GM18907 (cell line): ENCODE measurements around the gene TSPOAP1.

Source experiments
- ATAC-seq: cut with Tn5 transposase; IDR thresholded peaks from one replicate; pipeline ENCODE4 v1.9.1; 2021; ENCODE audit warnings: mild to moderate bottlenecking, moderate library complexity; ENCODE audit not compliant: unreplicated experiment

TSPOAP1 gene

GRCh38 chr17:58328195-58329034, at the start of gene TSPOAP1:
Gene TSPOAP1 (minus strand): TSS chr17:58328795. CDS start chr17:58327920, 875 bp downstream.
- ATAC-seq: peak; percentile 21

GRCh38 chr17:58377661-58378060, 49.1 kb upstream of the TSPOAP1 start:
- no peak for ATAC-seq

DNA sequence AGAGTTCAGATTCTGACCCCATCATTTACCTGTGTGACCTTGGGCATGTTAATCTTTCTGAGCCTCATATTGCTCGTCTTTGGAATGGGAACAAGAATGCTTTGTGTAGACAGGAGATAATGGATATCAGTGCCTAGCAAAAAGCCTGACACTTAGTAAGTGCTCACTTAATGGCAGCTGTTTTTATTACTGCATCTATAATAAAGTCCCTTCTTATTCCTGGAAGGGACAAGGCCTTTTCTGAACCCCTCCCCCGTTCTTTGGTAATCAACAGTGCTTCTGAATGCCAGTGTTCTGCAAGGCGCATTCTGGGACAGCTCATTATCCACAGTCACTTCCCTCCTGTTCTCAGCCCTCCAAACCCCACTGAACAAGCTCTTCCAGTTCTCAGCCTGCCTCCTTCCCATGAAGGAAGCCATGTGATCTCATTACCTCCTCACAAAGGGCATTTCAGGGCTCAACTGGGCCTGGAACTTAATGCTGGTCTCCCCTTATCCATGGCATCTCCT, 48.6 kb upstream of the TSPOAP1 start:
- no peak for ATAC-seq

GRCh38 chr17:58376472-58377000, 47.9 kb upstream of the TSPOAP1 start:
- no peak for ATAC-seq

DNA sequence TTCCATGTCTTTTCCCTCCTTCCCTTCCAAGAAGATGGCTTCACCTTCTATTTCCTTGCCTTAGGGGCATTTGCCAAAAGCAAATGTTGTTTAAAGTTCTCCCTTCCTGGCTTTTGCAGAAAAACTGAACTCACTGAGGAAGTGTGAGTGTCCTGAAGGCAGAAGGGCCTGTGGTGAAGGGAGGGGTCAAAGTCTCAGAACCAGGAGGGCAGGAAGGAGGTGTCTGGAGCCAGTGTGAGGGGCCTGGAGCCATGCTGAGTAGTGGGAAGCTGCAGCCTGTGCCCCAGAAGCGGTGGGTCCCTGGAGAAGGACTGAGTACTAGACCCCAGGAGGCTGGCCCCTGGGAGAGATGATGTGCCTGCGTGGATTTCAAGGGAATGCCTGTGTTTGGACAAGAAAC, 47.2 kb upstream of the TSPOAP1 start:
- no peak for ATAC-seq

DNA sequence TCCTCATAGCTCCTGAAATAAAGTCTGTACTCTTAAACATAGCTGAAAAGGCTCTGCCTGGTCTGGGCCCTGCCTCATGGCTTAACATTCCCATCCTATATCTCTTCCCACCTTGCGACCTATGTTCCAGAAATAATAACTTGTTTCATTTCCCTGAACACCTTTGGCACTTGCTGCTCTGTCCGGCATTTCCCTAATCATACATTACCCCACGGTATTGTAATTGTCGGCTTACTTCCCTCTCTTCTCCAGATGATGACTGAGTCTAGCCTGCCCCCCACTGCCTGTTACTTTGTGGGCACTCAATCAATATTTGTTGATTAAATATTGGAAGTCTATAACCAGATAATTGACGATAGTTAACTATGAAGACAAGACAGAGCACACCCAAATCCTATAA, 46.7 kb upstream of the TSPOAP1 start:
- no peak for ATAC-seq

DNA sequence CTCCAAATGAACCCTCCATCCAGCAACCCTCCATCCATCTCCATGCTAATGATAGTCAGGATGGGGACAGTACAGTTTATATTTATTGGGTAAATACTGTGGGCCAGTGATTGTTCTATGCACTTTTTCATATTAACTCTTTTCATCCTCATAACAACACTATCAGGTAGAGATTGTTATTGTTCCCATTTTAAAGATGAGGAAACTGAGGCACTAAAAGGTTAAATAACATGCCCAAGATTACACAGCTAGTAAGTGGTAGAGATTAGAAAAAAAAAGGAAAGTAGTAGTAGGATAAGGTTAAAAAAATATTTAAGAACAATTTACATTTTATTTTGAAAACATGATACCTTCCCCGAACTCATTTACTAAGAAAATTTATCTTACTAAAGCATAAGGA, 45.3 kb upstream of the TSPOAP1 start:
- no peak for ATAC-seq

GRCh38 chr17:58373003-58373402, 44.4 kb upstream of the TSPOAP1 start:
- no peak for ATAC-seq

- ATAC-seq: no peak
Observed at GRCh38 chr17:58371300-58371950, 42.8 kb upstream of the TSPOAP1 start.

DNA sequence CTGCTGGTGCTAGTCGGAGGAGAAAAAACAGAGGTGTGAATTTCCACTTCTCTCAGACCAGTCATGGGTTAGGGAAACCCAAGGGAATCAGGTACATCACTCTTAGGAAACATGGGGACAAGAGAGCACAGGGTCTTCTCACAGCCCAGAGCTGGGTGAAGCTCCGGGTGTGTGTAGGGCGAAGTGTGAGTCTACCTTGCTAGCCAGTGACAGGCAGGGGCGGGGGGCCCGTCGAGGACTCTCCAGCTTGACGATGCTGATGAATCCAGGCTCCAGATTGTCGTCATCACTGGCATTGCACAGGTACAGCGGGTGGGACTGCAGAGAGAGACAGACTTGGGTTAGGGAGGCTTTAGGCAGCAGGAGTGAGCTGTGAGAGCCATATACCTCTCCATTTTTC, 42.1 kb upstream of the TSPOAP1 start:
- ATAC-seq: no peak

GRCh38 chr17:58370309-58370708, 41.7 kb upstream of the TSPOAP1 start:
- no peak for ATAC-seq

GRCh38 chr17:58369214-58370031, 40.8 kb upstream of the TSPOAP1 start:
- ATAC-seq: no peak

DNA sequence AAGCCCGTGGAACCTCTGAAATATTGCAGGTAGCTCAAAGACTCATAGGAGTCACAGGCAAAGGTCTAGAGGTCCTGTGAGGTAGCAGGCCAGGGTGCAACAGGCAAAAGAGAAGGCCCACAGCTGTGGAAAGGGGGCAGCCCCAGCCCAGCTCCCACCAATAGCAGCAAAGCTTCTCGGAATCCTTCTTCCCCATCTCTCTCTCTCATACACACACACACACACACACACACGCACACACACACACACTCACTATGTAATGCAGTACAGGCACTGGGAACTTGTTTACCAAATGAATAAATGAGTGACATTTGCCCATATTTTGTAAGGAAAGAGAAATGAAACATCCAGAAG, 40.2 kb upstream of the TSPOAP1 start:
- ATAC-seq: no peak

- no peak for ATAC-seq
Observed at GRCh38 chr17:58367461-58367860, 38.9 kb upstream of the TSPOAP1 start.

- no peak for ATAC-seq
Observed at GRCh38 chr17:58365980-58366595, 37.5 kb upstream of the TSPOAP1 start.

DNA sequence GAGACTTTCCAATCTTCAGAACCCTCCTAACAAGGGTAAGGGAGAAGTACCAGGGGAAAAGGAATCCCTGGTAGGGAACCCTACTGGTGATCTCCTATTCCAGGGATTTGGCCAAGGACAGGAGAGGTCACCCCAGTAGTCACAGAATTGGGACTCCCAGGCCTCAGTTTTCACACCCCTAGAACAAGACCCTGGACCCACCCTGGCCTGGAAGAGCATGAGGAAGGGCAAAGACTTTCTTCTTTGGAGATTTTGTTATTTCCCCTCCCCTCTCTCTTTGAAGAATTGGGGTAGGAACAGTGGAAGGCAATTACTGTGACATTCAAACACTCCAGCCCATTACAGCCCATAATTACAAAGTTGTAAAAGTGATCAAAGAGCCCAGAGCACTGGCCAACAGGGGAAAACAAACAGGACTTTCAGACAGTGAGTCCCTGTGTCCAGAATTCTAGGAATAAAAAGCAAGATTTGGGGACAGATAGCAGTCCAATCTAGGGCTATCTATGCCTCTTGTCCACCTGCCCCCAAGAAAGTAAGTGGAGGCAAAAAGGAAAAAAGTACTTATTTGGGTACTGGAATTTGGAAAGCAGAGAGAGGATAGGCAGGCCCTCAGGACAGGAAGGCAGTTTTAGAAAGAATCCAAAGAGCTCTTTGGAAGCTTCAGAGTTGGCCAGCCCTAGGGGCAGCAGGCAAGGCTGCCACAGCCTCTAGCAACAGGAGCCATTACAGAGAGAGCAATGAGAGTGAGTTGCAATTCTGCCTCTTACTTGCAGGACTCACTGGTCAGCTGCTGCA, 36.8 kb upstream of the TSPOAP1 start:
- no peak for ATAC-seq

DNA sequence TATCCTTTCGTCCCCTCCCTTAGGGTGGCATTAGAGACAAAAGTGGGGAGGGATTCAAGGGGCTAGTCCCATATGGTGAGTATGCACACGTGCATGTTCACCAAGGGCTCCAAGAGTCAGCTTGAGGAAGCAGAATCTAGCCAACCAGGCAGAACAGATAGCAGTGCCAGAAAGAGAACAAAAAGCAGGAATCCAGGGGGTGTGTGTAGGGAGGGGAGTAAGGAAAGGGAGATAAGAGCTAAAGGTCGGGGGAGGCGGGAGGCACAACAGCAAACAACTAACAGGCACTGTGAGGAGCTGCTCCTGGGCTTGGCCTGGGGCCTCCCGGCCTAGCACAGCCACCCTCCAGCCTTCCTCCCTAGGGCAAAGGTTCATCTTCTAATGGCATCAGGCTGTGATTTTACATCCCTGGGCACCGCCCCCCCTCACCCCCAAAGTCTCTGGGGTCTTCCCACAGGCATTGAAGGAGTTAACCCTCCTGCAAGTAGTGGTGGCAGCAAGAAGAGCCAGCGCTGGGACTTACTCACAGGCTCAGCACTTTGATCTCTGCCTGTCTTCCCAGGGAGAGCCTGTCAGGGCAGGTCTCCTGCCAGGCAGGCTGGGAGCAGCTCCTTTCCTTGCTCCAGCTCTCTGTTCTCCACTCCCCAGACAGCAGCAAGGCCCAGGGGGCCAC, 35.8 kb upstream of the TSPOAP1 start:
- no peak for ATAC-seq

DNA sequence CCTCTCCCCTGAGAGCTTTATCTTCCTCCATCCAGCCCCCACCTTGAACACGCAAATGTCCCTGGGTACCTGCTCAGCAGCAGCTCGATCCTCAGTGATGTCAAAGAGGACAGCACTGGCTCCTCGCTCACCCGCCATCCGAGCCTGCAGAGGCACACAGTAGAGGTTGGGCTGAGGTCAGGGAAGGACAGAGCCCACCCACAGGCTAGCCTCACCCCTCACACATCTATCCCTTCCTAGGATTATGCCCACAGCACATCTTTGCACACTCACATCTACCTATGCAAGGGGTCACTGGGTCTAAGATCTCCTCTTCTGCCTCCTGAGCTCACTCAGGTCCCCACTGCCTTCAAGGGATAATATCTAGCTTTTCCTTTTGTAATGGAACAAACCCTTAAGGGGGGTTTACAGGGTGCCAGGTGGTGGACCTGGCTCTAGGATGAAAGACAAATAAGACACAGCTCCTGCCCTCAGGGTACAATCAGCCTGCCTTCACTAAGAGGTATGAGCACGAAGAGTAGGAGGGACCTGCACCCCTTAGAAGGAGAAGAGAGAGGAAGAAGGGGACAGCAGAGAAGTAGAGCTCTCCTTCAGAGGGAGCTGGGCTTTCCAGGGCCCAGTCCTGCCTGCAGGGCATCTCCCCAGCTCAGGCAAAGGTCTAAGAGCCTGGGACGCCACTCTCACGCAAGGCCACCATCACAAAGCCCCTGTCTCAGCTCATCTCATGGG, 35.0 kb upstream of the TSPOAP1 start:
- ATAC-seq: no peak
